GM12873 (cell line): Measurements from ENCODE around the gene GPR161.
A peak's percentile ranks its signal among the peaks of the same experiment; 100 is the strongest.

ENCODE experiments used
- CTCF ChIP-seq: IDR thresholded peaks from 2 replicates; pipeline ENCODE4 v1.5.1; 2012; ENCODE audit warnings: low read depth, mild to moderate bottlenecking, moderate library complexity, low read length, control low read depth; ENCODE audit not compliant: insufficient read depth; ENCODE audit errors: missing control alignments

Gene GPR161

GRCh38 chr1:168084396-168085231 lies 52.1 kb downstream of the GPR161 start:
- TF ChIP-seq CTCF = peak; percentile 95

GRCh38 chr1:168083456-168084325 lies 53.0 kb downstream of the GPR161 start:
- TF ChIP-seq CTCF = peak; percentile 13

- peak; percentile 99 for TF ChIP-seq CTCF
Measured at GRCh38 chr1:168082008-168082876, 54.5 kb downstream of the GPR161 start.

GRCh38 chr1:168081373-168082007 lies 55.2 kb downstream of the GPR161 start:
- TF ChIP-seq CTCF = no peak

GRCh38 chr1:168079761-168080160 lies 57.0 kb downstream of the GPR161 start:
- no peak for TF ChIP-seq CTCF

GRCh38 chr1:168069384-168069783 lies 67.3 kb downstream of the GPR161 start:
- TF ChIP-seq CTCF = no peak
